H1 (cell line): ENCODE data around the gene C2CD3. TPM values are rescaled to one million over a fixed set of nuclear protein-coding genes. Genes with fewer than 3 reads are reported as not detected.

Experiments
- CTCF ChIA-PET: fragments of 300-600 bp; sonication (Branson Sonifier 250); formaldehyde crosslinking; loops from one replicate; lab custom pipeline; 2021; ENCODE audit not compliant: partially characterized antibody; lab: Charles Lee
- POLR2A ChIA-PET: fragments of 300-600 bp; sonication (Branson Sonifier 250); formaldehyde crosslinking; loops from one replicate; lab custom pipeline; 2021; ENCODE audit warnings: inconsistent platforms; ENCODE audit not compliant: partially characterized antibody; lab: Charles Lee
- DNase-seq, 2 experiments: peaks; one replicate each; pipeline versions ENCODE4 v3.0.0 to v3.0.0-alpha.2; 2010 to 2022; ENCODE audit warnings: low spot score in 2 of 2, low read depth in 1 of 2, mixed read lengths in 1 of 2
- FAIRE-seq: peaks from 2 replicates; lab custom pipeline; 2011; peaks lifted over from hg19 to GRCh38; lab: Jason Lieb, UNC
- H2AFZ ChIP-seq: 2 replicates; pipeline ENCODE4 v1.8.1; 2012; ENCODE audit warnings: low read length, inconsistent platforms
- H2AK5ac ChIP-seq: 2 replicates; pipeline ENCODE4 v1.6.1; 2013; ENCODE audit warnings: low read depth, low read length
- H2BK120ac ChIP-seq: replicated peaks from 2 replicates; pipeline ENCODE3; 2013; ENCODE audit warnings: low read depth, low read length, inconsistent platforms
- H2BK12ac ChIP-seq: 2 replicates; pipeline ENCODE4 v1.6.1; 2013; ENCODE audit warnings: low read depth, low read length
- H2BK15ac ChIP-seq: 2 replicates; pipeline ENCODE4 v1.6.1; 2013; ENCODE audit warnings: low read length
- H2BK20ac ChIP-seq: 2 replicates; pipeline ENCODE4 v1.6.1; 2013; ENCODE audit warnings: low read length
- H2BK5ac ChIP-seq: 2 replicates; pipeline ENCODE4 v1.6.1; 2013; ENCODE audit warnings: low read depth, low read length
- H3K14ac ChIP-seq: 2 replicates; pipeline ENCODE4 v1.6.1; 2013; ENCODE audit warnings: inconsistent platforms; ENCODE audit not compliant: insufficient read length
- H3K18ac ChIP-seq: 2 replicates; pipeline ENCODE4 v1.6.1; 2013; ENCODE audit warnings: low read length; ENCODE audit errors: extremely low read depth
- H3K23ac ChIP-seq: 2 replicates; pipeline ENCODE4 v1.6.1; 2013; ENCODE audit warnings: inconsistent platforms; ENCODE audit not compliant: insufficient read length
- H3K23me2 ChIP-seq: 2 replicates; pipeline ENCODE4 v1.6.1; 2013; ENCODE audit warnings: low read depth, low read length
- H3K27ac ChIP-seq: 2 replicates; pipeline ENCODE4 v1.6.1; 2011; ENCODE audit warnings: low read depth, low read length, inconsistent platforms
- H3K27me3 ChIP-seq, 4 experiments: replicated peaks in 1 of 4; 1 replicate in 1 of 4; 2 replicates in 3 of 4; pipeline versions ENCODE4 v1.6.1 to v1.8.1; 2011 to 2013; ENCODE audit warnings: low read length in 3 of 4, mild to moderate bottlenecking in 3 of 4, inconsistent platforms in 2 of 4, mixed read lengths in 2 of 4, moderate library complexity in 1 of 4; ENCODE audit not compliant: control insufficient read depth in 3 of 4, insufficient read depth in 3 of 4; ENCODE audit errors: extremely low read depth in 1 of 4
- H3K36me3 ChIP-seq, 4 experiments: 2 replicates each; pipeline versions ENCODE4 v1.6.1 to v1.8.1; 2011 to 2013; ENCODE audit warnings: mild to moderate bottlenecking in 4 of 4, low read length in 3 of 4, moderate library complexity in 2 of 4, control low read depth in 1 of 4, inconsistent platforms in 1 of 4; ENCODE audit not compliant: insufficient read depth in 4 of 4, control insufficient read depth in 2 of 4
- H3K4ac ChIP-seq: replicated peaks from 2 replicates; pipeline ENCODE3; 2013; ENCODE audit warnings: low read length, low read depth, mixed read lengths, inconsistent platforms; ENCODE audit not compliant: insufficient read length
- H3K4me1 ChIP-seq, 4 experiments: replicated peaks in 1 of 4; 1 replicate in 1 of 4; 2 replicates in 3 of 4; pipeline versions ENCODE4 v1.6.1 to v1.8.1; 2011 to 2013; ENCODE audit warnings: low read length in 3 of 4, inconsistent platforms in 2 of 4, mixed read lengths in 1 of 4; ENCODE audit not compliant: insufficient read depth in 4 of 4, control insufficient read depth in 3 of 4
- H3K4me2 ChIP-seq, 2 experiments: 2 replicates each; pipeline versions ENCODE4 v1.6.1 to v1.8.1; 2011 to 2013; ENCODE audit warnings: low read depth in 2 of 2, low read length in 2 of 2, control low read depth in 1 of 2, inconsistent platforms in 1 of 2, mild to moderate bottlenecking in 1 of 2; ENCODE audit not compliant: insufficient read depth in 1 of 2
- H3K4me3 ChIP-seq, 4 experiments: fragments of 200-600, 300-600 bp in 1 of 4; sonication (generic), shearing (Covaris generic), sonication (Bioruptor Twin) in 1 of 4; 2 replicates each; pipeline versions ENCODE4 v1.5.1 to v1.8.1; 2011 to 2016; ENCODE audit warnings: low read length in 4 of 4, low read depth in 3 of 4, control low read depth in 2 of 4, inconsistent platforms in 2 of 4, mild to moderate bottlenecking in 2 of 4, mixed read lengths in 1 of 4, moderate library complexity in 1 of 4; ENCODE audit not compliant: insufficient read depth in 2 of 4; ENCODE audit errors: extremely low read depth in 1 of 4
- H3K56ac ChIP-seq: replicated peaks from 2 replicates; pipeline ENCODE3; 2013; ENCODE audit warnings: low read depth, mild to moderate bottlenecking, mixed read lengths, low read length, inconsistent platforms; ENCODE audit not compliant: insufficient read length
- H3K79me1 ChIP-seq: 2 replicates; pipeline ENCODE4 v1.6.1; 2013; ENCODE audit warnings: low read depth, low read length, control low read depth
- H3K79me2 ChIP-seq, 2 experiments: 2 replicates each; pipeline versions ENCODE4 v1.6.1 to v1.8.1; 2012 to 2013; ENCODE audit warnings: low read length in 2 of 2, mild to moderate bottlenecking in 2 of 2, inconsistent platforms in 1 of 2; ENCODE audit not compliant: insufficient read depth in 2 of 2, control insufficient read depth in 1 of 2
- H3K9ac ChIP-seq, 4 experiments: replicated peaks in 1 of 4; 1 replicate in 1 of 4; 2 replicates in 3 of 4; pipeline versions ENCODE4 v1.6.1 to v1.8.1; 2011 to 2013; ENCODE audit warnings: low read depth in 3 of 4, low read length in 3 of 4, control low read depth in 2 of 4, mild to moderate bottlenecking in 2 of 4, moderate library complexity in 2 of 4, inconsistent platforms in 1 of 4; ENCODE audit errors: extremely low read depth in 1 of 4
- H3K9me3 ChIP-seq, 2 experiments: 2 replicates each; pipeline versions ENCODE4 v1.6.1 to v1.8.1; 2012 to 2013; ENCODE audit warnings: mild to moderate bottlenecking in 2 of 2, moderate library complexity in 2 of 2, control low read depth in 1 of 2, inconsistent platforms in 1 of 2, low read depth in 1 of 2, low read length in 1 of 2, mixed read lengths in 1 of 2; ENCODE audit not compliant: insufficient read depth in 2 of 2
- H4K20me1 ChIP-seq, 2 experiments: replicated peaks in 1 of 2; 2 replicates each; pipeline versions ENCODE3 to v1.8.1; 2011 to 2013; ENCODE audit warnings: inconsistent platforms in 2 of 2, low read length in 2 of 2, mild to moderate bottlenecking in 1 of 2; ENCODE audit not compliant: insufficient read depth in 2 of 2, control insufficient read depth in 1 of 2
- H4K5ac ChIP-seq: 2 replicates; pipeline ENCODE4 v1.6.1; 2013; ENCODE audit warnings: low read length, low read depth, mixed read lengths, inconsistent platforms; ENCODE audit not compliant: insufficient read length
- H4K8ac ChIP-seq: 2 replicates; pipeline ENCODE4 v1.8.0; 2013; ENCODE audit warnings: mild to moderate bottlenecking, moderate library complexity, low read length, inconsistent platforms; ENCODE audit not compliant: insufficient read depth; ENCODE audit errors: extremely low read depth
- H4K91ac ChIP-seq: replicated peaks from 2 replicates; pipeline ENCODE3; 2013; ENCODE audit warnings: low read length, mixed read lengths, inconsistent platforms; ENCODE audit not compliant: insufficient read length
- BCL11A ChIP-seq, 2 experiments: IDR thresholded peaks; one replicate each; pipeline ENCODE4 v1.6.1; 2011; ENCODE audit warnings: low read depth in 2 of 2, low read length in 2 of 2, mild to moderate bottlenecking in 2 of 2
- RBBP5 ChIP-seq: IDR thresholded peaks from 2 replicates; pipeline ENCODE4 v1.7.1; 2012; ENCODE audit warnings: low read depth, mild to moderate bottlenecking, inconsistent platforms, low read length, moderate library complexity, borderline replicate concordance
- SRF ChIP-seq: IDR thresholded peaks from 2 replicates; pipeline ENCODE4 v1.6.1; 2011; ENCODE audit warnings: mild to moderate bottlenecking, low read depth, low read length, moderate library complexity
- YY1 ChIP-seq: IDR thresholded peaks from 2 replicates; pipeline ENCODE4 v1.6.1; 2011; ENCODE audit warnings: low read depth, mild to moderate bottlenecking, low read length
- WGBS, 2 experiments: shearing (Covaris generic) in 1 of 2; methylation state at CpG; one replicate each; pipeline versions ENCODE4 v1.1.6 to v1.1.7; 2013 to 2015; ENCODE audit warnings: low lambda C conversion rate in 2 of 2, mixed read lengths in 2 of 2, inconsistent platforms in 1 of 2, low coverage in 1 of 2, missing lambda C conversion rate in 1 of 2; ENCODE audit not compliant: insufficient replicate concordance in 2 of 2, insufficient coverage in 1 of 2, insufficient read length in 1 of 2; ENCODE audit errors: extremely low coverage in 1 of 2, missing lambda C conversion rate in 1 of 2; 5-methylcytosine and 5-hydroxymethylcytosine counted together
- polyA plus RNA-seq, 7 experiments: library from polyadenylated mRNA; depleted of rRNA in 3 of 7; stranded (reverse) in 5 of 7; unstranded in 2 of 7; fragments of >200 nt in 5 of 7; fragments of 200-250 nt in 2 of 7; gene quantifications; 1 replicate in 5 of 7; 2 replicates in 1 of 7; 4 replicates in 1 of 7; pipeline versions ENCODE4 v1.2.1 to v1.2.3, GENCODE V29; 2011 to 2013; ENCODE audit warnings: missing spikeins in 2 of 7, mixed read lengths in 2 of 7
- total RNA-seq: library from RNA; stranded (reverse); fragmentation: NEBNext Ultra II Directional; extraction: Animal tissue kit (Norgen Biotek cat#: 25700); gene quantifications from 2 replicates; pipeline ENCODE4 v1.2.1, GENCODE V29; 2021

Gene C2CD3
- total and polyA plus RNA-seq, 2 of the 8 experiments (the other 6 are each of a cell fraction or from before 2014, with no cell fraction given) = 11.0 to 29.1 TPM

DNA sequence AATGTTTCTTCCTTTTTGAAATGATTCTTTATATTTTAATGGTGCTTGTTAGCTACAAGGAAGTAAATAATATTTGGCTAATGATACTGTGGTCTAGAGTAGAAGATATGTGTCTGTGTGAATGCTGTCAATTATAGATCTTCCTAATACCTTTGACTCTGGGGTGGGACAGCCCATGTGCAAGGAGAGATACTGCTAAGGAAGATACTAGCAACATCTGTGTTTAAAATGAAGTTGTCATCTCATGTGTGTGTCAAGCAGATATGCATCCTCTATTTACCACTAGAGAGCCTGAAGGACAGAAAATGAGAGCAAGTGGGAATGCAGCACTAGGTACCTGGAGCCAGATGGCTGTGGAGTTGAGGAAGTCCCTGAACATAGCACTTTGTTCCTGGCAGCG, 34.4 kb upstream of the C2CD3 start:
- DNase-seq (no peak), FAIRE-seq (no peak)
- peaks cover 0 to 2% (median 0%) of the 10 kb centered on the region in 4 experiments; a peak in 2 of 7 replicates for H3K4me1 ChIP-seq
- H3K56ac ChIP-seq = no peak overlapping the region
- no peak overlapping the region for H2BK12ac ChIP-seq
- no peak overlapping the region for H3K4ac ChIP-seq
- H3K27ac ChIP-seq = no peak overlapping the region
- no peak overlapping the region for H2AFZ ChIP-seq
- no peaks in the 10 kb centered on the region for H3K79me2 ChIP-seq
- no peak overlapping the region for H3K23ac ChIP-seq
- no peak overlapping the region for H4K8ac ChIP-seq
- H2BK120ac ChIP-seq = no peak overlapping the region
- H3K9me3 ChIP-seq = no peaks in the 10 kb centered on the region
- H2BK15ac ChIP-seq = no peak overlapping the region
- H3K23me2 ChIP-seq = no peaks in the 10 kb centered on the region
- H3K9ac ChIP-seq = no peak overlapping the region
- H4K20me1 ChIP-seq = no peaks in the 10 kb centered on the region
- H3K79me1 ChIP-seq = no peaks in the 10 kb centered on the region
- no peaks in the 10 kb centered on the region for H3K27me3 ChIP-seq
- no peak overlapping the region for H3K4me2 ChIP-seq
- no peak overlapping the region for H2AK5ac ChIP-seq
- TF ChIP-seq YY1 (no peak), BCL11A (IDR thresholded peaks at IDR 0.05; ENCODE audit: low read depth in 2 of 2, low read length in 2 of 2) (no peak), SRF (no peak), RBBP5 (no peak)
- H2BK20ac ChIP-seq = no peak overlapping the region
- WGBS, 2 experiments = 84% methylated on average over 1 of the region's 1 CpG; no CpG with 5 or more reads in 1 of the 2 experiments
- H4K5ac ChIP-seq = no peak overlapping the region
- H3K4me3 ChIP-seq = no peak overlapping the region
- peaks cover 0 to 13% (median under 1%) of the 10 kb centered on the region in 4 experiments; a peak in 4 of 8 replicates for H3K36me3 ChIP-seq
- ChIA-PET CTCF (no interaction called here), POLR2A (no interaction called here)
- H2BK5ac ChIP-seq = no peak overlapping the region
- no peak overlapping the region for H4K91ac ChIP-seq
- H3K18ac ChIP-seq = no peak overlapping the region
- H3K14ac ChIP-seq = no peak overlapping the region
